ENCODE data around the gene WDR38. TPM values are rescaled to one million over a fixed set of nuclear protein-coding genes. Genes with fewer than 3 reads are reported as not detected.

The WDR38 gene
- total and polyA plus RNA-seq, 9 of the 15 experiments (the other 6 are each of a cell fraction or from before 2014, with no cell fraction given): not detected

GRCh38 chr9:124852829-124853531 is at the start of gene WDR38 (continued):
- no peak for TF ChIP-seq ZBTB12 (CRISPR knock-in tag; IDR thresholded peaks at IDR 0.05)
- peak; percentile 30; the same call in 1 of the 2 replicates for TF ChIP-seq PHF8 (IDR thresholded peaks at IDR 0.05; ENCODE audit: borderline replicate concordance, low read length)
- 0 out of 2 replicates have a peak, but pooled peaks have one; percentile 53 for TF ChIP-seq L3MBTL2 (IDR thresholded peaks at IDR 0.05)
- TF ChIP-seq MTF1 (CRISPR knock-in tag; IDR thresholded peaks at IDR 0.05; ENCODE audit: borderline replicate concordance): 0 out of 2 replicates have a peak, but pooled peaks have one; percentile 40
- no peak for TF ChIP-seq CUX1 (CRISPR knock-in tag; IDR thresholded peaks at IDR 0.05)
- TF ChIP-seq ZNF407 (IDR thresholded peaks at IDR 0.05; ENCODE audit: low read depth): no peak
- TF ChIP-seq ERF (CRISPR knock-in tag; IDR thresholded peaks at IDR 0.05): peak; percentile 55; the same call in 1 of the 2 replicates
- TF ChIP-seq CREM (IDR thresholded peaks at IDR 0.05; ENCODE audit: low read depth): peak; percentile 9; the same call in 1 of the 2 replicates
- no peak for TF ChIP-seq POLR3G (IDR thresholded peaks at IDR 0.05; ENCODE audit: extremely low read depth, insufficient read length, insufficient replicate concordance)
- TF ChIP-seq RBM25 (IDR thresholded peaks at IDR 0.05; ENCODE audit: low read depth, low read length, severe bottlenecking): peak; percentile 99
- TF ChIP-seq ARID2 (IDR thresholded peaks at IDR 0.05): peak; percentile 94
- no peak for TF ChIP-seq PTTG1 (tag; IDR thresholded peaks at IDR 0.05; ENCODE audit: low read depth)

Measured in K562 (cell line).